Upper lobe of left lung (tissue), 6 donors: ENCODE results near the gene TAB3. TPM values are rescaled to one million over a fixed set of nuclear protein-coding genes. Genes with fewer than 3 reads are reported as not detected.

Experiments used
- ATAC-seq, 2 donors: fragments of 200-7000 bp; cut with Tn5 transposase; one replicate each; pipeline ENCODE4 v1.9.1; 2022; ENCODE audit warnings: mild to moderate bottlenecking in 2 of 2, moderate library complexity in 2 of 2; ENCODE audit not compliant: low FRiP score in 2 of 2
- DNase-seq, 2 donors: peaks; one replicate each; pipeline ENCODE4 v3.0.0-alpha.2; 2019 to 2020
- H3K27ac ChIP-seq, 4 donors: fragments of 200-600 bp; sonication (generic); one replicate each; pipeline ENCODE4 v1.5.1; 2016 to 2019
- H3K27me3 ChIP-seq, 4 donors: fragments of 200-600 bp; sonication (generic); one replicate each; pipeline ENCODE4 v1.5.1; 2017 to 2019
- H3K36me3 ChIP-seq, 4 donors: fragments of 200-600 bp; sonication (generic); one replicate each; pipeline ENCODE4 v1.5.1; 2016 to 2019
- H3K4me1 ChIP-seq, 4 donors: fragments of 200-600 bp; sonication (generic); one replicate each; pipeline ENCODE4 v1.5.1; 2018 to 2019
- H3K4me3 ChIP-seq, 4 donors: fragments of 200-600 bp; sonication (generic); one replicate each; pipeline ENCODE4 v1.5.1; 2017 to 2019; ENCODE audit warnings: mild to moderate bottlenecking in 2 of 4, moderate library complexity in 1 of 4
- H3K9me3 ChIP-seq, 4 donors: fragments of 200-600 bp; sonication (generic); one replicate each; pipeline ENCODE4 v1.5.1; 2018 to 2019
- EP300 ChIP-seq, 4 donors: sonication (generic); formaldehyde crosslinking; IDR thresholded peaks; one replicate each; pipeline ENCODE4 v1.5.1; 2017; ENCODE audit warnings: antibody characterized with exemption in 4 of 4, control low read depth in 2 of 4
- POLR2A ChIP-seq, 4 donors: fragments of 450-650 bp; IDR thresholded peaks; one replicate each; pipeline ENCODE4 v1.5.1; 2016 to 2017; ENCODE audit warnings: antibody characterized with exemption in 4 of 4, mild to moderate bottlenecking in 2 of 4
- POLR2AphosphoS5 ChIP-seq, 2 donors: sonication (generic); formaldehyde crosslinking; IDR thresholded peaks; one replicate each; pipeline ENCODE4 v1.5.1; 2017; ENCODE audit warnings: antibody characterized with exemption in 2 of 2
- WGBS, 2 donors: methylation state at CpG; one replicate each; pipeline ENCODE4 v1.1.5; 2017 to 2018; 5-methylcytosine and 5-hydroxymethylcytosine counted together
- total RNA-seq, 6 donors: library from RNA; depleted of rRNA in 4 of 6; stranded (reverse); fragments of >200 nt in 4 of 6; gene quantifications; one replicate each; pipeline versions ENCODE4 v1.1.0 to v1.2.1, GENCODE V29; 2016 to 2021
- TF ChIP-seq, protein P1 (sequence below), 6 experiments: fragments of 450-650 bp in 4 of 6; fragments of 200-600 bp in 2 of 6; sonication (generic) in 2 of 6; IDR thresholded peaks; one replicate each; pipeline ENCODE4 v1.5.1; 2016 to 2019; ENCODE audit warnings: antibody characterized with exemption in 6 of 6
- donor health status: DM: no; HTN: no; CAD: no; lungs with moderate emphysema.
- donor health status: DM: no; HTN: yes; CAD: no; lungs with severe emphysema.

Gene TAB3
- total RNA-seq, 6 donors from 2014 or later = 13.5 to 42.1 (median 18.8) TPM

GRCh38 chrX:30781711-30782444 lies 107.2 kb downstream of the TAB3 start:
- DNase-seq (no peak), ATAC-seq (no peak)
- Histone ChIP-seq H3K27me3 (no peaks in the 10 kb centered on the region), H3K9me3 (no peaks in the 10 kb centered on the region), H3K4me3 (no peak overlapping the region), H3K4me1 (no peaks in the 10 kb centered on the region), H3K27ac (no peak overlapping the region), H3K36me3 (no peaks in the 10 kb centered on the region)
- TF ChIP-seq, protein P1, sequence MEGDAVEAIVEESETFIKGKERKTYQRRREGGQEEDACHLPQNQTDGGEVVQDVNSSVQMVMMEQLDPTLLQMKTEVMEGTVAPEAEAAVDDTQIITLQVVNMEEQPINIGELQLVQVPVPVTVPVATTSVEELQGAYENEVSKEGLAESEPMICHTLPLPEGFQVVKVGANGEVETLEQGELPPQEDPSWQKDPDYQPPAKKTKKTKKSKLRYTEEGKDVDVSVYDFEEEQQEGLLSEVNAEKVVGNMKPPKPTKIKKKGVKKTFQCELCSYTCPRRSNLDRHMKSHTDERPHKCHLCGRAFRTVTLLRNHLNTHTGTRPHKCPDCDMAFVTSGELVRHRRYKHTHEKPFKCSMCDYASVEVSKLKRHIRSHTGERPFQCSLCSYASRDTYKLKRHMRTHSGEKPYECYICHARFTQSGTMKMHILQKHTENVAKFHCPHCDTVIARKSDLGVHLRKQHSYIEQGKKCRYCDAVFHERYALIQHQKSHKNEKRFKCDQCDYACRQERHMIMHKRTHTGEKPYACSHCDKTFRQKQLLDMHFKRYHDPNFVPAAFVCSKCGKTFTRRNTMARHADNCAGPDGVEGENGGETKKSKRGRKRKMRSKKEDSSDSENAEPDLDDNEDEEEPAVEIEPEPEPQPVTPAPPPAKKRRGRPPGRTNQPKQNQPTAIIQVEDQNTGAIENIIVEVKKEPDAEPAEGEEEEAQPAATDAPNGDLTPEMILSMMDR (IDR thresholded peaks at IDR 0.05) = no peak
- no peak for TF ChIP-seq POLR2AphosphoS5 (IDR thresholded peaks at IDR 0.05)
- TF ChIP-seq POLR2A (IDR thresholded peaks at IDR 0.05) = no peak
- no peak for TF ChIP-seq EP300 (IDR thresholded peaks at IDR 0.05)
- 5 to 36% methylated on average over 1 of the region's 1 CpG for WGBS, 2 donors

- Histone ChIP-seq H3K27ac (no peak overlapping the region), H3K4me1 (no peaks in the 10 kb centered on the region), H3K36me3 (no peaks in the 10 kb centered on the region), H3K9me3 (no peaks in the 10 kb centered on the region), H3K27me3 (no peaks in the 10 kb centered on the region), H3K4me3 (no peak overlapping the region)
- DNase-seq (peak in 1 of 2 donors; percentile 13), ATAC-seq (no peak)
- WGBS, 2 donors = 86 to 94% methylated on average over 11 to 18 of the region's 19 CpGs
- TF ChIP-seq, protein P1 (IDR thresholded peaks at IDR 0.05) = no peak
- TF ChIP-seq EP300 (IDR thresholded peaks at IDR 0.05) (no peak), POLR2A (IDR thresholded peaks at IDR 0.05) (no peak), POLR2AphosphoS5 (IDR thresholded peaks at IDR 0.05) (no peak)
These were observed 109.5 kb downstream of the TAB3 start for GRCh38 chrX:30779453-30780030.

DNA sequence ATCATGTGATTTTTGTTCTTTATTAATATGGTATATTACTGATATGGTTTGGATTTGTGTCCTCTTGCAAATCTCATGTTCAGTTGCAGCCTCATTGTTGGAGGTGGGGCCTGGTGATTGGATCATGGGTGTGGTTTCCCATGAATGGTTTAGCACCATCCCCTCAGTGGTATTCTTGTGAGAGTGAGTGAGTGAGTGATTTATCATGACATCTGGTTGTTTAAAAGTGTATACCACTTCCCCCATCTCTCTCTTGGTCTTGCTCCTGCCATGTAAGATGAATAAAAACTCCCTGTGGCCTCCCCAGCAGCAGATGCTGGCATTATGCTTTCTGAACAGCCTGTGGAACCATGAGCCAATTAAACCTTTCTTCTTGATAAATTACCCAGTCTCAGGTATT lies 111.5 kb downstream of the TAB3 start:
- TF ChIP-seq POLR2A (IDR thresholded peaks at IDR 0.05) = no peak
- TF ChIP-seq, protein P1 (IDR thresholded peaks at IDR 0.05) = no peak
- no peak for TF ChIP-seq EP300 (IDR thresholded peaks at IDR 0.05)
- no peak for TF ChIP-seq POLR2AphosphoS5 (IDR thresholded peaks at IDR 0.05)
- H3K36me3 ChIP-seq = no peaks in the 10 kb centered on the region

More for the DNA sequence above, 111.5 kb downstream of the TAB3 start:
- ATAC-seq = no peak
- no peak overlapping the region for H3K4me3 ChIP-seq
- no peaks in the 10 kb centered on the region for H3K27me3 ChIP-seq
- H3K9me3 ChIP-seq = no peaks in the 10 kb centered on the region
- DNase-seq = no peak
- H3K27ac ChIP-seq = no peak overlapping the region
- no peaks in the 10 kb centered on the region for H3K4me1 ChIP-seq

Other genes starting within 250 kb of the TAB3 start
- 10 to 100 TPM; 19.6 to 63.9 (median 32.2) TPM for gene GK, start 235.8 kb downstream of the TAB3 start, total RNA-seq
- not detected for gene FTHL17, start 182.8 kb upstream of the TAB3 start, total RNA-seq